Measurements from ENCODE around the gene ROBO1.

ROBO1 gene

GRCh38 chr3:78569804-78570203 is 1198.0 kb downstream of the ROBO1 start:
- DNase-seq: no peak

DNA sequence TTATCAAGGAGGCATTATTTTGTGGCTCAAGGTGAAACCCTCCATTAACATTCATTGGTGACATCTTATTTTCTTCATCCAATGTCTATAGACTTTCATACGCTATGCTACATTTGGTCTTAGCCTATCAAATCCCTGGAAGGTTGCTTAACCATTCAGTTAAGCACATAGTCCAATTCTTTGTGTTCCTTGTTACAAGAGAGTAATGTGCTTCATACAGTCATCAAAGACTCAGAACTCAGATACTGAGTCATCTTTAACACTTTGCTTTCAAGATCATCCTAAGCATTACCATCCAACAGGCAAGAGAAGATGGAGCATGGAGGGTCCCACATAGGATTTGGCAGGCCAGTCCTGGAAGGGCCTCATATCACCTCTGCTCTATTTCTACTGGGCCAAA is 1202.1 kb downstream of the ROBO1 start:
- no peak for DNase-seq

DNA sequence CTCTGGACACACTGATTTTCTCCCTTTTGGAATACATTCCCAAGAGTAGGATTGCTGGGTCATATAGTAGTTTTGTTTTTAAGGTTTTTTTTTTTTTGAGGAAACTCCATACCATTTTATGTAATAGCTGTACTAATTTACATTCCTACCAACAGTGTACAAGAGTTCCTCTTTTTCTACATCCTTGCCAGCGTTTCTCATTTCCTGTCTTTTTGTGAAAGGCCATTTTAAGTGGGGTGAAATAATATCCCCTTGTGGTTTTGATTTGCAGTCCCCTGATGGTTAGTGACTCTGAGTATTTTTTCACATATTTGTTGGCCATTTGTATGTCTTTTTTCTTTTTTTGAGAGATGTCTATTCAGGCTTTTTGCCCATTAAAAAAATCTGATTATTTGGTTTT is 1205.5 kb downstream of the ROBO1 start:
- no peak for DNase-seq

Measured in NCI-H187 (cell line).